RWPE2 (cell line): ENCODE measurements around the gene MT1X.

Experiments
- ATAC-seq: fragments of 200-7000 bp; cut with Tn5 transposase; 3 replicates; pipeline ENCODE4 v1.9.1; 2021; ENCODE audit warnings: low read depth
- DNase-seq: peaks from one replicate; pipeline ENCODE4 v3.0.0-alpha.2; 2020; ENCODE audit warnings: low spot score
- H3K27ac ChIP-seq: fragments of 450-650 bp; 2 replicates; pipeline ENCODE4 v1.5.1; 2017; ENCODE audit warnings: mild to moderate bottlenecking; ENCODE audit not compliant: poor library complexity, severe bottlenecking
- H3K27me3 ChIP-seq: fragments of 250-450 bp; sonication (Bioruptor Pico); 2 replicates; pipeline ENCODE4 v1.5.1; 2021; ENCODE audit warnings: mild to moderate bottlenecking, moderate library complexity; ENCODE audit not compliant: insufficient read depth, poor library complexity, severe bottlenecking
- H3K36me3 ChIP-seq: fragments of 250-450 bp; sonication (Bioruptor Pico); 2 replicates; pipeline ENCODE4 v1.5.1; 2020; ENCODE audit warnings: low read depth, mild to moderate bottlenecking, moderate library complexity
- H3K4me1 ChIP-seq: fragments of 250-450 bp; sonication (Bioruptor Pico); 2 replicates; pipeline ENCODE4 v1.5.1; 2021; ENCODE audit warnings: mild to moderate bottlenecking, moderate library complexity; ENCODE audit not compliant: insufficient read depth, poor library complexity, severe bottlenecking
- H3K4me3 ChIP-seq: fragments of 250-450 bp; sonication (Bioruptor Pico); 2 replicates; pipeline ENCODE4 v1.5.1; 2021; ENCODE audit warnings: mild to moderate bottlenecking, moderate library complexity; ENCODE audit not compliant: severe bottlenecking
- H3K9me3 ChIP-seq: fragments of 250-450 bp; sonication (Bioruptor Pico); 2 replicates; pipeline ENCODE4 v1.5.1; 2021; ENCODE audit warnings: mild to moderate bottlenecking, moderate library complexity; ENCODE audit not compliant: severe bottlenecking
- CTCF ChIP-seq: fragments of 450-650 bp; IDR thresholded peaks from one replicate; pipeline ENCODE4 v1.5.1; 2017; ENCODE audit warnings: mild to moderate bottlenecking, moderate library complexity; ENCODE audit not compliant: poor library complexity, severe bottlenecking

MT1X gene

GRCh38 chr16:56684256-56684925, 2.1 kb downstream of the MT1X start:
- DNase-seq: no peak
- H3K36me3 ChIP-seq: peaks cover 36% of the 10 kb centered on the region
- no peaks in the 10 kb centered on the region for H3K9me3 ChIP-seq
- no peaks in the 10 kb centered on the region for H3K27me3 ChIP-seq
- ATAC-seq: 0 out of 3 replicates have a peak, but pooled peaks have one; percentile 2
- no peak overlapping the region for H3K4me3 ChIP-seq
- no peak for TF ChIP-seq CTCF
- peak overlapping the region; percentile 75 for H3K27ac ChIP-seq
- peaks cover 17% of the 10 kb centered on the region for H3K4me1 ChIP-seq

GRCh38 chr16:56684926-56685590, 2.8 kb downstream of the MT1X start:
- DNase-seq (no peak), ATAC-seq (peak; percentile 3; the same call in 1 of the 3 replicates)
- TF ChIP-seq CTCF: no peak
- no peaks in the 10 kb centered on the region for H3K9me3 ChIP-seq
- H3K27me3 ChIP-seq: no peaks in the 10 kb centered on the region
- no peak overlapping the region for H3K4me3 ChIP-seq
- H3K27ac ChIP-seq: peak overlapping the region; percentile 75
- H3K36me3 ChIP-seq: peaks cover 36% of the 10 kb centered on the region
- H3K4me1 ChIP-seq: peaks cover 21% of the 10 kb centered on the region

GRCh38 chr16:56686758-56687157, 4.5 kb downstream of the MT1X start:
- no peaks in the 10 kb centered on the region for H3K27me3 ChIP-seq
- no peak for ATAC-seq
- H3K4me1 ChIP-seq: peaks cover 28% of the 10 kb centered on the region
- no peak for DNase-seq
- H3K36me3 ChIP-seq: peaks cover 36% of the 10 kb centered on the region
- no peak overlapping the region for H3K27ac ChIP-seq
- no peaks in the 10 kb centered on the region for H3K9me3 ChIP-seq
- TF ChIP-seq CTCF: no peak
- H3K4me3 ChIP-seq: no peak overlapping the region

GRCh38 chr16:56688762-56689161, 6.5 kb downstream of the MT1X start:
- TF ChIP-seq CTCF: no peak
- ATAC-seq (no peak), DNase-seq (no peak)
- H3K9me3 ChIP-seq: no peaks in the 10 kb centered on the region
- no peaks in the 10 kb centered on the region for H3K27me3 ChIP-seq
- H3K4me1 ChIP-seq: peaks cover 37% of the 10 kb centered on the region
- H3K4me3 ChIP-seq: no peak overlapping the region
- H3K27ac ChIP-seq: peak overlapping the region; percentile 74
- peaks cover 24% of the 10 kb centered on the region for H3K36me3 ChIP-seq

- TF ChIP-seq CTCF: no peak
- DNase-seq: no peak
- peaks cover 35% of the 10 kb centered on the region for H3K4me1 ChIP-seq
These were observed 6.9 kb downstream of the MT1X start for GRCh38 chr16:56689171-56689570.

More at GRCh38 chr16:56689171-56689570, 6.9 kb downstream of the MT1X start:
- no peak overlapping the region for H3K4me3 ChIP-seq
- ATAC-seq: peak; percentile 15; the same call in 2 of the 3 replicates
- H3K36me3 ChIP-seq: peaks cover 20% of the 10 kb centered on the region
- no peaks in the 10 kb centered on the region for H3K27me3 ChIP-seq
- peak overlapping the region; percentile 74 for H3K27ac ChIP-seq
- H3K9me3 ChIP-seq: no peaks in the 10 kb centered on the region
